ENCODE results near the gene PCDH17.

Gene PCDH17

DNA sequence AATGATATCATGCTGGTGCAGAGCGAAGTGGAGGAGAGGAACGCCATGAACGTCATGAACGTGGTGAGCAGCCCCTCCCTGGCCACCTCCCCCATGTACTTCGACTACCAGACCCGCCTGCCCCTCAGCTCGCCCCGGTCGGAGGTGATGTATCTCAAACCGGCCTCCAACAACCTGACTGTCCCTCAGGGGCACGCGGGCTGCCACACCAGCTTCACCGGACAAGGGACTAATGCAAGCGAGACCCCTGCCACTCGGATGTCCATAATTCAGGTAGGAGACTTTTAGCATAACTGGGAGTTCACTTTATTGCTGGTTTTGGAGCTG lies 3.3 kb downstream of the PCDH17 start:
- H3K4me3 ChIP-seq (ENCODE audit: low read length): no peak overlapping the region
- no peak for DNase-seq (ENCODE audit: low read depth, low spot score)

DNA sequence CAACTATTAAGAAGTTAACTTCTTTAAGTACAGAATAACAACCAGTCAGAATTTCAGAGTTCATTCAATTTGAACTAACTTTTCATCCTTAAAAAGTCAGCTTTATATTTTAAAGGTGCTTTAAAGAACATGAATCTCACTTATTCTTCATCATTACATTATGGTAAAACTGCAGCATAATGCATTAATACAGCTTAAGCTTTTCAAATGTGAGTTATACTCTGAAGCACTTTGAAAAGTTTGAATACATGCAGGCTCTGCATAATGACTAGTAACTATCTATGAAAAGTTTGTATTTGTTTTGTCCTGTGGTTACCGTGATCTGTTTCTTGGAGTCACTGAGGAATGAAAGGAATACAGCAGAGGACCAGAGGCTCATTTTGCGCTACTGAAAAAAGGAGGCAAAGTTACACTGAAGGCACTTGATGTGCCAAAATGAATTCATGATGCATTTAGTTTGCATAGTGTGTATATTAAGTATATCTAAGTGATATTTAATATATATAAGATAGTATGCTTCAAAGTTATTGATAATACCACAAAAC lies 4.1 kb downstream of the PCDH17 start:
- DNase-seq (ENCODE audit: low read depth, low spot score): no peak
- H3K4me3 ChIP-seq (ENCODE audit: low read length): no peak overlapping the region

DNA sequence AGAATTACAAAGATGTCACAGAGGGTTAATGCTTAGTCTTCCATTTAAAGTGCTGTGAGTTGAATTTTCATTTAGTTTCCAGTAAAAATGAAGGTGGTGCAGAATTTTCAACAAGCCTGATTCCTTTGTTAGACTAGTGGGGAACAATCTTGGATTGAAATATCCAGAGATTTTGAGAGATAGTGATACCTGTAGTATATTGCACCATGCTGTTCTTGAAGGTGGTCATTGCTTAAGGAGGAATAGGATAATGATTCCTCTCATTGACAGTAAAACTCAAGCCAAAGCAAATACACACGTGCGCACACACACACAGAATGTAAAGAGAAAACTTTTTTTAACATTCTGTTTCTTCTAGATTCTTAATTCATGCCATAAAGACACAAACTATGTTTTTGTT lies 5.3 kb downstream of the PCDH17 start:
- no peak overlapping the region for H3K4me3 ChIP-seq (ENCODE audit: low read length)
- DNase-seq (ENCODE audit: low read depth, low spot score): no peak

DNA sequence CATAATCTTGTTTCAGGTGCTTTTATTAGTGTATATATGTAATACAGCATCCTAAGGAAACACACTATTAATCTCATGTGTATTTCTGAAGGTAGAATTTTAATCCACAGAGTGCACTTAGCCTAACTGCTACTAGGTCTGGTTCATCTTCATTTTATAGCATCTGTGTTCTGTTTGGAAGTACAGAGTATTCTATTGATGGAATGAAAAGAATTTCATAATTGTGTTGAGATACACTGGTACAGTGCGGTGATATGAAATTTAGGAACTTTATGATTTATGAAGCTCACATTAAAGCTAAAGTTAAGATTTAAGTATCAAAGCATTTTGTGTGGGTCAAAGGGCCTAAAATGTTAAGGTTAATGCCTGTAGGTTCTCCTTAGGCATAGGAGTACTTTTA lies 6.0 kb downstream of the PCDH17 start:
- no peak overlapping the region for H3K4me3 ChIP-seq (ENCODE audit: low read length)
- no peak for DNase-seq (ENCODE audit: low read depth, low spot score)

DNA sequence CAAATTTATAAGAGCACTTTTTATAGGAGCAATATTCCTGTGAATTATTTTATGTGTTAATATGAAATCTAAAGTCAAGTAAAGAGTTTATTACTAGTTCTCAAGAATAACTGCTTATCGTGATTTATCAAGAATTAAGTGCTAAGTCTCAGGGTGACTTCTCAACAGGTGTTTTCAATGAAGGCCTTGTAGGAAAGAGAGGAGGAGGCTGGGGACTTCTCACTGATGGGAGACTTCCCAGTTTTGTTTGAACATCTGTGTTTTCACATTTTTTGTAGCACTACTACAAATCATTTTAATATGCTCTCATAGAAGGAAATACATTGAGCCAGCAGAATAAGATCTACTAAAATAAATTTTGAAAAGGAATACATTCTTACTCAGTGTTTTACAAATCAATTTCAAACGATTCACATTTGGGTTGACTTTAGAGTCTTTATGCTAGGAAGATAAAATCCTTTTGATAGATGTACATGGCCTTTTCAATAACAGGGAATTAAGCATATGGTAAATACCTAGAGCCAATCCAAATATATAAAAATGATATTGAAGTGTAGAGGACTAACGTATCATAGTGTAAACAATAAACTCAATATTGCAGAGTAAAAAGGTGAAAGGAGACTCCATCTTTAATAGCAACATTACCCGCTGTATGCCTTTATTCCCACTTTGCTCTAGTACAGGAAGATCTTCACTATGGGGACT lies 6.8 kb downstream of the PCDH17 start:
- no peak overlapping the region for H3K4me3 ChIP-seq (ENCODE audit: low read length)

DNA sequence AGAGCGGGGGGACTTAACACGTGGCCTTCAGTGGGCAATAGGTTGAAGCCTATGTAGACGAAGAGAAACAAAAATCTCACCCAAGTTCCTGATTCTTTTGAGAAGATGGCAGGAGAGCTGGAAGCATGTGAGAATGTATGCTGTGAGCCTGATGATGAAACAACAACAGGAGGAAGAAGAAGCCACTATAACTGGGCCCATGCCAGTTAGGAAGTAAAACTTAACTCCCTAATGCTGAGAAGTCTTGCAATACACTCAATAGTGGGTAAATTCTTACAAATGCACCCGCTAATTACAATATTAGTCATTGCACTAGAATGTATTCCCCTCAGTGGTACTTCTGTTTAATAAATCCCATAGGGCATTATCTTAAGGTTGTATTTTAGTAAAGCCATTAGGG lies 9.1 kb downstream of the PCDH17 start:
- DNase-seq (ENCODE audit: low read depth, low spot score): no peak
- no peak overlapping the region for H3K4me3 ChIP-seq (ENCODE audit: low read length)

More for the DNA sequence above, 6.8 kb downstream of the PCDH17 start:
- DNase-seq (ENCODE audit: low read depth, low spot score): no peak

DNA sequence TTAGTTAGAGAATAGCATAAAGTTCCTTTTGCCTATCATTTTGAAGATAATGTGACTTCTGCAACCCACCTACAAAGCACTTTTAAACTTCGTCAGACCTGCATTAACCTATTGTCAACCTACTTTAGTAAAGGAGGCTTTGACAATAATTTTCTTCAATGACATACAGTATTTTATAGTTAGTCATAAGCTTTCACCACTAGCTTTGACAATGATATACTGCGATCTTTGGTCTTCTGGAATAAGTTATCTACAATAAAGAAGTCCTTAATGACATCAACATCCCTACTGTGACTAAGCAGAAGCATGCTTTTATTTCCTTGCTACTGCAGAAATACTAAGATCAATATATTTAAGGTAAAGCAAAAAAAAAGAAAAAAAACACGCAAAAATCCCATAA lies 9.5 kb downstream of the PCDH17 start:
- DNase-seq (ENCODE audit: low read depth, low spot score): no peak
- H3K4me3 ChIP-seq (ENCODE audit: low read length): no peak overlapping the region

DNA sequence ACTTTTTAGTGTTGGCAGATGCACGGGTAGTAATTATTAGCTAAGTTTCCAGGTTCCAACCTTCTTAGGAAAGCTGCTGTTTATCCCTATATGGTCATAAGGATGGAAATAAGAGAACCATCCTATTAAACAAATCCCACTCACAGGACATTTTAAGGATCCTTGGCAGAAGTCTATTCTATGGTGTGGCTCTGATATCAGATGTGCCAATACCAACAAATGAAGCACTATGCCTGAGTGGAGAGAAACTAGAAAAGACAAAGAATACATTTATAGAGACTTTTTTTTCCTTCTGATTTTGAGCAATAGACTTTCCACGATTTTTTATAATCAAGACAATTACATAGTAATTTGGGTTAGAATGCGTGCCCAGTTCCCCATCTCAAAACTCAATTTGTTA lies 12.6 kb downstream of the PCDH17 start:
- no peak overlapping the region for H3K4me3 ChIP-seq (ENCODE audit: low read length)
- no peak for DNase-seq (ENCODE audit: low read depth, low spot score)

DNA sequence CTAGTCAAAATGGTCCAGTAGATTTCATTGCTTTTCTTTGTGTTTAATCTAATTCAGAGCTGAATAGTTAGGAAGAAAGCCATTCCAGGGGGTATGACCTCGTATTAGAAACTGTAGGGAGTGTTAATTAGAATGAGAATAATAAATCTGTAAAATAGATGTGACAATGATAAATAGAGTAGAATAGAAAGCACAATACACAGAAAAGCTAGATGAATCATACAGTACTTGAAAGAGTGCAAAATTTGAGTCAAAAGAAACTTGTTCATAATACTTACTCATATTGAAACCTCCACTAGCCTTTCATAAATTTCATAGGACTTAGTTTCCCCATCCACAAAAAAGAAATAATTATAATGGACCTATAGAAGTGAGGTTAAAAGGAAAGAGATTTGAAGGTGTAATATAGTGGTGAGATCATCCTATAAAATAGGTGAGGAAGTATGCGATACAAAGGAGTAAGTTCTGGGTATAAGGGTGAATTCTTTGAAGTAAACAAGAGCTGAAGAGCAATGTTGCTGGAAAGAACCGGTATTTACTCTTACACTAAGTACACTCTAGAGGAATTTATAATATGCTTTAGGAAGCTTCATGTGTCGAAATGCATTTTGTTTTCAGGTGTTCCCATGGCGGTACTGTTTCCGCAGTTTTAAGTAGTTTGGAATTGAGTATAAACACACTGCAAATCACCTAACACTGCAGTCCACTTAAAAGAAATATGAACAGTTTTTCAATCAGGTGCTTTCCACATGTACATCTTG lies 21.9 kb downstream of the PCDH17 start:
- no peak for DNase-seq (ENCODE audit: low read depth, low spot score)
- no peak overlapping the region for H3K4me3 ChIP-seq (ENCODE audit: low read length)

DNA sequence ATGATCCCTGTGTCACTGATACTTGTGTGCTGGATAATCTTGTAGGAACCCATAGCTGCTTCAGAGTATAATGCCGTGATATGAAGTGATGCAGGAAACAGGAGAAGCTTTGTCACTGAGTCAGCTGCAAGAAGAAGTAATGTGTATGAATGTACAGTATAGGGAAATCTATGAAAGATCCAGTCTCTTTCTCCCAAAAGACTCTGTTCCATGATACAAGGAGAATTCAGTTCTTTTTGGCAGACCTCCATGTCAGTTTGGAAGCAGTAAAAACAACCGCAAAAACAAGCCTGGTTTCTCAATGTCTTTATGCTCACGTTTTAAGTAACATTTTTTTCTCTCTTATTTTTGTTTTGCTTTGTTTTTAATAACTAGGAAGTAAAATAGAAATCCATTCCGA lies 33.9 kb downstream of the PCDH17 start:
- DNase-seq (ENCODE audit: low read depth, low spot score): no peak

DNA sequence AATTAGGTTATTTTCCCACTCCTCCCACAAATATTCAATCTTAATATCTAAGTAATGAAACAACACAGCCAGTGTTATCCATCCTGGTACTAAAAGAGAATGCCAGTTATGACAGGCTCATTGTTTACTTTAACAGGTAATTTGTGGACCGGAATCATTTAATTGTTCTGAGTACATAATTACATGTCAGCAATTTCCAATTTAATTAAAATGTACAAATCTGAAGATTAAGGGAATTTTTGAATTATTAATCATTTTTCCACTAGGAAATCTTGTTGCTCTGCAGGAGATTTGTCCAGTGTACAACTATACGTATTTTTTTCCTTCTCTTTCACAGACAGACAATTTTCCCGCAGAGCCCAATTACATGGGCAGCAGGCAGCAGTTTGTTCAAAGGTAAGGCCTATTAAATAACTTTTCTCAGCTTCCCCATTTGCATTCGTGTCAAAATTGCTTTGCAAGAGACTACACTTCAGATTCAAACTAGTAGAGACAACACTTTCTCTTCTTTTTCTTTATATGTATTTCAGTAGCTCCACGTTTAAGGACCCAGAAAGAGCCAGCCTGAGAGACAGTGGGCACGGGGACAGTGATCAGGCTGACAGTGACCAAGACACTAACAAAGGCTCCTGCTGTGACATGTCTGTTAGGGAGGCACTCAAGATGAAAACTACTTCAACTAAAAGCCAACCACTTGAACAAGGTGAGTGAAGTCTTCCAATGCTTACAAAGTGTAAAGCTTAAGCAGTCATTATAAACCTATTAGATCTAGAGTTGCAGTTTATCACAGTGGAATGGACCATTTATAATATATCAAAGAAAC lies 34.8 kb downstream of the PCDH17 start:
- no peak overlapping the region for H3K4me3 ChIP-seq (ENCODE audit: low read length)
- no peak for DNase-seq (ENCODE audit: low read depth, low spot score)

More for the DNA sequence above, 33.9 kb downstream of the PCDH17 start:
- H3K4me3 ChIP-seq (ENCODE audit: low read length): no peak overlapping the region

DNA sequence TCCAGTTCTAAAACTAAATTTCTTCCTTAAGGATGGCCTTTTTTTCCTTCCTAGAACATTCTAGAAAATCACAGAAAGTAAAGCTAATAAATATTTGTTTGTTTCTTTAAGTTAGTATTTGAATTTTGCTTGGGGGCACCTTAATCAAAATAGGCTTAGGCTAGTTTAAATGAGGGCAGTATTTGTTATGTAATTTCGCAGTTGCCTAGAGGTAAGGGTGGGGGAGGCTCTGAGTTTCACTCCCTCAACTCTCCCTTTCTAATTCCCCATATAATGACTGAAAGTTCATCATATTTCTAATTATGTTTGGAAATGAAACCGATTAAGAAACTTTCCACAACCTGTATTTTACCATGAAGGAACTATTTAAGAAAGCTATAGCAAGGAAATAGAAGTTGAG lies 40.6 kb downstream of the PCDH17 start:
- no peak for DNase-seq (ENCODE audit: low read depth, low spot score)
- H3K4me3 ChIP-seq (ENCODE audit: low read length): no peak overlapping the region

DNA sequence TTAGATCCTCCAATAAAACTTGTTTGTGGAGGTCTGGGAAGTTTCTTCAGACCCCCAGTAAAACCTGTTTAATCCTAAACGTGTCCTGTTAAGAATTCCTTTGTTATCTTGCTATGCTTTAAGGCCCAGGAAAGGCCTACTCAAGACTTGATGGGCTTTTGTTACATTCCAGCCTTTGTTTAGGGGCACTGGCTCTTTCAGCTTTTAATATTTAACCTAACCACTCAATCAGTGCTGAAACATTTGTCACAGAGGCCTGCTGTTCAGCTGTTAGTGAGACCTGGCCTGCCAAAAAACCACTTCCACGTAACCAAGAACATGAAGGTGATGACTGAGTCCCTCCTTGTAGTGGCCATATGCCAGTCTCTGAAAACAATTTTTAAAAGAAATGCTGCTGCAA lies 41.7 kb downstream of the PCDH17 start:
- no peak for DNase-seq (ENCODE audit: low read depth, low spot score)
- no peak overlapping the region for H3K4me3 ChIP-seq (ENCODE audit: low read length)

DNA sequence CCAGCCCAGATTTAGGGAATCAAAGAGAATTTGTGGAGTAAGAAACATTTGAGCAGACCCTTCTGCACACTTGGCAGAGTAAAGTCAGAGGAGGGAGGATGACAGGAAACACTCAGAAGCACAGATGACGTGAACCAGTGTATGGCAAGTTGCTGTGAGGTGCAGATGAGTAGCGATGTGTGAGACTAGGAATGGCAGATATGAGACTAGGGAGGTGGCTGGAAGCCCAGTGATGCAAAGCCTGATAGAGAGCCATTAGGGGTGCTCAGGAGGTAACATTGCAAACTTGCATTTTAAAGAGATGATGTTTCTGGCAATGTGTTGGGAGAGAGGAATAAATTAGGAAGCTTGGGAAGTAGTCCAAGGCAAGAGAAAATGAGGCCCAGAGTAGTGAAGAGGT lies 44.0 kb downstream of the PCDH17 start:
- no peak overlapping the region for H3K4me3 ChIP-seq (ENCODE audit: low read length)
- DNase-seq (ENCODE audit: low read depth, low spot score): no peak

DNA sequence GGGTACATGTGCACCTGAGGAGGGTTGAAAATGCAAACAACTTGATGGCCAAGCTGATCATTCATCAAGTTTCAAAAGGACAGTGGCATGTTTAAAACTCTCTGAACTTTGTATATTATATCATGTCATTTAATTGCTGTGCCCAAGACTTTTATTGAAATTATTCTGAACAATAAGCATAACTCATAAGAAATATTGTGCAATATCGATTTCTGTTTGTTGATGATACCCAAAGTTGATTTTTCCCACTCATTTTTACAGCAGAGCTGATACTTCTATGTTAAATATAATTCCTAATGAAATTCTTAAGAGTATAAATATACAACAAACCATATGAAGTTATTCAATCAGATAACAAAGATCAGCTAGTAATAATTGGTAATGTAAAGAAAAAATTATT lies 49.1 kb downstream of the PCDH17 start:
- DNase-seq (ENCODE audit: low read depth, low spot score): no peak
- no peak overlapping the region for H3K4me3 ChIP-seq (ENCODE audit: low read length)

DNA sequence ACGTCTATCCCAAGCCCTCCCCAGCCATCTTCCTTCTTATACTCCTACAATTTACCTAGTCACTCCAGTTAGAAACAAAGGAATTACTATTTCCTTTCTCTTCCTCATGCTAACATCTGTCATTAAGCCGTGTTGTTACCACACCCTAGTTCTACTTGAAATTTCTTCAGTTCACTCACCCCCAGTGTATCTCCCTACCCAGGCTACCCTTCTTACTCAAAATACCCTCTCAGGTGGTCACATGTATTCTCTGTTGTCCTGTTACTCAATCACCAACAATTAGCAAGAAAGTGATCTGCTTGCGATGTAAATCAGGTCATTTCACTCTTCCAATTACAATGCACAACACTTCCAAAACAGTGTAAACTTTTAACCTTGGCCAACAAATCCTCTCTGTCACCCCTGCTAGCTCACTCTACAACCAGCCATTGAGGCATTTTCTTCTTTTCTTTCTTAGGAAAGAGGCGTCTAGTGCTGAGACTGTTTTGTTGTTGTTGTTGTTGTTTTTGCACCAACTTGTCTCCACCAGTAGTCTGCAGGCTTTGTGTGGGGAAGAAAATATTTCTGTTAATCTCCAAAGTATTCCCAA lies 50.7 kb downstream of the PCDH17 start:
- DNase-seq (ENCODE audit: low read depth, low spot score): no peak
- no peak overlapping the region for H3K4me3 ChIP-seq (ENCODE audit: low read length)

DNA sequence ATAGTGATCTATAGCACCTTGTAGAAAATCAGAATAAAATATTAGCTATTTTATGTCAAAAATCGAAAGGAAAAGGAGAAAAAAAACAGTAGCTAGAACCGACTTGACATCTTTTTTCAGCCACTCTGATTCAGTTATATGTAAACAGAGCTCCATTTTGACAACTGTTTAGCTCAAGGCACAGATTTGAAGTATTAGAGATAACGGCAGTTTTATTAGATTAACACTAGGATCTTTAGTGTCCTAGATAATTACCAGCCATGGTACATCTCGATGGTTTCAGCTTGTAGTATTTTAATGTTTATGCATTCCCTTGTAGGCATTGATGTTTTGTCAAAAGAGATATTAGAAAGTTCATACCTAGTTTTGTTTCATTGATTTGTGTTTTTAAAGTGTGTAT lies 67.3 kb downstream of the PCDH17 start:
- DNase-seq (ENCODE audit: low read depth, low spot score): no peak
- H3K4me3 ChIP-seq (ENCODE audit: low read length): no peak overlapping the region

DNA sequence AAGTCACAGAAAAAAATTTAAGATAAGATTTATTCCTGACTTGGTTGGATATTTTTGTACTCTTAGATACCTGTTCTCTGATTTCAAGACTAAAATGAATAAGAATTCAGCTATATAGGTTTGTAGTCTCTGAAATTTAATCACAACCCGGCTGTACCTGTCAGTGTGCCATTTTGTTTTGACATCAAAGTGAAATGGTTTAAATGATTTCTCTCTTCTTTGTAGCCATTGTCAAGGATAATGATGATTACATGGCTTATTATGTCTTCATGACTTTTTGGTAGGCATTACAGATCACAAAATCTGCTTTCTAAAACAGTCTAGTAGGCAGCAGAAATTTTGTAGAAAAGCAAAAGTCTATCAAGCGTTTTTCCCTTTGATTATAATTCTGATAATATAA lies 72.5 kb downstream of the PCDH17 start:
- no peak for DNase-seq (ENCODE audit: low read depth, low spot score)
- H3K4me3 ChIP-seq (ENCODE audit: low read length): no peak overlapping the region

DNA sequence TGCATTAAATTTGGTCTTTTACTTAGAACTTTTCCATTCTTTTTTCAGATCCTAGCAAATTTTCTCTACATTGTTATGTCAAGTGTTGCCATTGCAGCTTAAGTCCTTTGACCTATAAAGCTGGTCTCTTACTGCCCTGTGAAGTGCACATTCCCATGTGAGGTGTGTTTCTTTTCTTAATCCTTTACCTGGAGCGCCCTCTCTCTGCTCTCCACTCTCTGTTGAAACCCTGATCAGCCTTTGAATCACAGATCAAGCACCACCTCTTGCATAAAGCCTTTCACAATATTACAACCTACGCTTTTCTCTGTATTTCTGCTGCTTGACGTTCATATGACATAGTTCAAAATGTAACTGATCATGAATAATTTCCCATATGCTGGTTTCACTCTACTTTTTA lies 84.8 kb downstream of the PCDH17 start:
- H3K4me3 ChIP-seq (ENCODE audit: low read length): no peak overlapping the region
- DNase-seq (ENCODE audit: low read depth, low spot score): no peak

Data from Jurkat, Clone E6-1 (cell line).